ENCODE measurements around the gene NRP2.

DNA sequence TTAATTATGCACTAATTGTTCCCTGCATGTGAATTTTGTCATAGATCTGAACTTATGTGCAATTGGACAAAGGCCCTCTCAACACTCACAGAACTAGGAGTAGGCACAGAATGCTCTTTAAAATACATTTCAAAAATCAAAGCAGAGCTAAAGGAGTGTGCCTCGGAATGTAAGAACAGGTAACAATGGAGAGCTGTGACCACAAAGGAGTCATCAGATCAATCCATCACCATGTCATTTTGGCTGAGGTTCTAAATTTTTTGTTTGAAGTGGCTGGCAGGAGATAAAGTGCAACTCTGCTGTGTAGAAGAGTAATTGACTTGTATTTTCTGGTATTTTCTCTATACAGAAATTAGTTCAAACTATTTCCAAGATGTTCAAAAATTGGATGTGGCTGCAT lies 155.4 kb downstream of the NRP2 start:
- TF ChIP-seq, protein P1, sequence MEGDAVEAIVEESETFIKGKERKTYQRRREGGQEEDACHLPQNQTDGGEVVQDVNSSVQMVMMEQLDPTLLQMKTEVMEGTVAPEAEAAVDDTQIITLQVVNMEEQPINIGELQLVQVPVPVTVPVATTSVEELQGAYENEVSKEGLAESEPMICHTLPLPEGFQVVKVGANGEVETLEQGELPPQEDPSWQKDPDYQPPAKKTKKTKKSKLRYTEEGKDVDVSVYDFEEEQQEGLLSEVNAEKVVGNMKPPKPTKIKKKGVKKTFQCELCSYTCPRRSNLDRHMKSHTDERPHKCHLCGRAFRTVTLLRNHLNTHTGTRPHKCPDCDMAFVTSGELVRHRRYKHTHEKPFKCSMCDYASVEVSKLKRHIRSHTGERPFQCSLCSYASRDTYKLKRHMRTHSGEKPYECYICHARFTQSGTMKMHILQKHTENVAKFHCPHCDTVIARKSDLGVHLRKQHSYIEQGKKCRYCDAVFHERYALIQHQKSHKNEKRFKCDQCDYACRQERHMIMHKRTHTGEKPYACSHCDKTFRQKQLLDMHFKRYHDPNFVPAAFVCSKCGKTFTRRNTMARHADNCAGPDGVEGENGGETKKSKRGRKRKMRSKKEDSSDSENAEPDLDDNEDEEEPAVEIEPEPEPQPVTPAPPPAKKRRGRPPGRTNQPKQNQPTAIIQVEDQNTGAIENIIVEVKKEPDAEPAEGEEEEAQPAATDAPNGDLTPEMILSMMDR (IDR thresholded peaks at IDR 0.05): no peak
- TF ChIP-seq POLR2A (IDR thresholded peaks at IDR 0.05): no peak
